MM.1S (cell line): Measurements from ENCODE around the gene SMU1.

ENCODE experiments used
- DNase-seq: peaks from one replicate; pipeline ENCODE4 v3.0.0-alpha.2; 2015
- H2AFZ ChIP-seq: fragments of 300-600 bp; sonication (generic); 2 replicates; pipeline ENCODE4 v1.6.0; 2016; ENCODE audit warnings: antibody characterized with exemption, low read length
- H3F3A ChIP-seq: fragments of 300-600 bp; sonication (generic); 2 replicates; pipeline ENCODE4 v1.6.1; 2016; ENCODE audit warnings: mild to moderate bottlenecking, antibody characterized with exemption, low read length, moderate library complexity, mixed read lengths; ENCODE audit not compliant: insufficient read depth
- H3K27ac ChIP-seq: fragments of 300-600 bp; sonication (generic); 2 replicates; pipeline ENCODE4 v1.5.1; 2016; ENCODE audit warnings: mild to moderate bottlenecking, low read length
- H3K27me3 ChIP-seq: fragments of 300-600 bp; sonication (generic); replicated peaks from 2 replicates; pipeline ENCODE4 v1.6.0; 2016; ENCODE audit warnings: low read length; ENCODE audit not compliant: insufficient read depth
- H3K36me3 ChIP-seq: fragments of 300-600 bp; sonication (generic); replicated peaks from 2 replicates; pipeline ENCODE4 v1.6.1; 2016; ENCODE audit warnings: mild to moderate bottlenecking, low read length, mixed read lengths; ENCODE audit not compliant: insufficient read depth
- H3K4me1 ChIP-seq: fragments of 300-600 bp; sonication (generic); 2 replicates; pipeline ENCODE4 v1.6.1; 2016; ENCODE audit warnings: low read length, mixed read lengths
- H3K4me2 ChIP-seq: fragments of 300-600 bp; sonication (generic); 2 replicates; pipeline ENCODE4 v1.6.0; 2016; ENCODE audit warnings: low read depth, low read length
- H3K4me3 ChIP-seq: fragments of 300-600 bp; sonication (generic); 2 replicates; pipeline ENCODE4 v1.5.1; 2016; ENCODE audit warnings: low read length, mixed read lengths
- H3K79me2 ChIP-seq: fragments of 300-600 bp; sonication (generic); 2 replicates; pipeline ENCODE4 v1.6.1; 2016; ENCODE audit warnings: mixed run types, low read length, mixed read lengths
- H3K9ac ChIP-seq: fragments of 300-600 bp; sonication (generic); 2 replicates; pipeline ENCODE4 v1.6.1; 2016; ENCODE audit warnings: low read length, mixed read lengths
- H3K9me2 ChIP-seq: fragments of 300-600 bp; sonication (generic); replicated peaks from 2 replicates; pipeline ENCODE4 v1.6.1; 2016; ENCODE audit warnings: mild to moderate bottlenecking, low read length, mixed read lengths; ENCODE audit not compliant: insufficient read depth
- H3K9me3 ChIP-seq: fragments of 300-600 bp; sonication (generic); replicated peaks from 2 replicates; pipeline ENCODE4 v1.6.1; 2016; ENCODE audit warnings: mild to moderate bottlenecking, low read length, mixed read lengths; ENCODE audit not compliant: insufficient read depth
- H4K20me1 ChIP-seq: fragments of 300-600 bp; sonication (generic); 2 replicates; pipeline ENCODE4 v1.6.1; 2016; ENCODE audit warnings: mild to moderate bottlenecking, low read length, moderate library complexity, mixed read lengths; ENCODE audit not compliant: insufficient read depth
- CTCF ChIP-seq: fragments of 300-600 bp; sonication (generic); IDR thresholded peaks from 2 replicates; pipeline ENCODE4 v1.5.1; 2016; ENCODE audit warnings: antibody characterized with exemption, low read length, mixed read lengths
- EZH2 ChIP-seq: fragments of 300-600 bp; sonication (generic); optimal IDR thresholded peaks from 2 replicates; pipeline ENCODE3; 2017; ENCODE audit warnings: low read depth, mild to moderate bottlenecking, antibody characterized with exemption, low read length, mixed read lengths
- EZH2phosphoT487 ChIP-seq: fragments of 300-600 bp; sonication (generic); IDR thresholded peaks from 2 replicates; pipeline ENCODE4 v1.6.1; 2018; ENCODE audit warnings: antibody characterized with exemption, low read length

SMU1 gene

DNA sequence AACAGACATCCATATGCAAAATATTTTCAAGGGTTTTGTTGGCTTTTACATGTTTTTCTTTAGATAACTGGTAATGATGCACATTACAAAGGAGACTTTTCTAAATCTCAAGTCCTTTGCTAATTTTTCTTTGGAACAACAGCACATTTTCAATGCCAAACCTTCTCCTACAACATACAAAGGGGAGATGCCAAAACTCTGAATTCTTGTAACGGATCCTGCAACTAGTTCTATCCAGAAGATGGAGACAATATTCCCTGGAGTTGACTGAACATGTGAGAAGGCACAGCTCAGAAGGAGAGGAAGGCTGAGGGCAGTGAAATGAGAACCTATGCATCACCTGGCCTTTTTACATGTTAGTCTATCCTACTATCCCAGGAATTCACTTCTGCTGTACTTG is 30.4 kb downstream of the SMU1 start:
- no peak for TF ChIP-seq EZH2
- no peak for TF ChIP-seq EZH2phosphoT487
- TF ChIP-seq CTCF: no peak

DNA sequence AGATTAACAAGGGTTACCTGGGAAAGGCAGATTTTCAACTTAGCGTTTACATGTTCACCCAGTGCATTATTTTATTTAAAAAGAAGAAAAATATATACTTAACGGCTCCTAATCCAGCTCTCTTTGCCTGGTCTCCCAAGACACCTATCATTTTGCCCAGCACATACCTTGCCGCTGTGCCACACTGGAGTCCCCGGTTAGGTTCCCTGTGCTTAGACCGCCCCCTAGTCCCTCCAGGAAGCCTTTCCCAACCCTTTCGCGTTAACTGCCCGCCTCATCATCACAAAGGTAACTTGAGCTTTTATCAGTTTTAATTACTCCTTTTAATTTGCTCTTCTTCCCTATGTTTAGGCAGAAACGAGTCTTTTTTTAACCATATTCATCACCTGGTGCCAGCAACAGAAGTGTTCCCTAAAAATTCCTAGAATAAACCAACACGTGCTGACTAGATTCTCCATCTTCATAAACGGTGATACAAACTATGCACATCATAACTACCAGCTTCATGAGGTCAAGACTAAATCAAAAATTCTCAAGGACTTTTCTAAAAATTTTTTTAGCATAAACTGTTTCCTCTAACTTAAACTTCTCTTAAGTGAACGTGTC is 31.7 kb downstream of the SMU1 start:
- peaks cover 34% of the 10 kb centered on the region for H3F3A ChIP-seq
- no peaks in the 10 kb centered on the region for H3K9me2 ChIP-seq
- no peaks in the 10 kb centered on the region for H3K27me3 ChIP-seq
- H3K4me2 ChIP-seq: peak overlapping the region; percentile 37; the same call in 1 of the 2 replicates
- H3K4me3 ChIP-seq: peak overlapping the region; percentile 45; the same call in 1 of the 2 replicates
- H3K9ac ChIP-seq: no peak overlapping the region
- no peaks in the 10 kb centered on the region; the same call in 1 of the 2 replicates for H3K36me3 ChIP-seq
- peak overlapping the region; percentile 9; the same call in 1 of the 2 replicates for H2AFZ ChIP-seq
- H3K4me1 ChIP-seq: no peaks in the 10 kb centered on the region
- H3K27ac ChIP-seq: no peak overlapping the region
- H4K20me1 ChIP-seq: no peaks in the 10 kb centered on the region
- H3K9me3 ChIP-seq: no peaks in the 10 kb centered on the region
- TF ChIP-seq EZH2 (no peak), EZH2phosphoT487 (no peak), CTCF (no peak)
- no peaks in the 10 kb centered on the region for H3K79me2 ChIP-seq
- no peak for DNase-seq

More for the DNA sequence above, 30.4 kb downstream of the SMU1 start:
- 0 out of 2 replicates have a peak, but pooled peaks cover 2% of the 10 kb centered on the region for H3K79me2 ChIP-seq
- H2AFZ ChIP-seq: no peak overlapping the region
- no peak overlapping the region for H3K27ac ChIP-seq
- H3K9ac ChIP-seq: no peak overlapping the region
- no peaks in the 10 kb centered on the region for H3K36me3 ChIP-seq
- H3K9me2 ChIP-seq: no peaks in the 10 kb centered on the region
- no peaks in the 10 kb centered on the region for H3K4me1 ChIP-seq
- H3F3A ChIP-seq: peaks cover 21% of the 10 kb centered on the region
- no peak overlapping the region for H3K4me3 ChIP-seq
- H3K9me3 ChIP-seq: no peaks in the 10 kb centered on the region
- no peak overlapping the region for H3K4me2 ChIP-seq
- DNase-seq: no peak
- H3K27me3 ChIP-seq: no peaks in the 10 kb centered on the region
- no peaks in the 10 kb centered on the region for H4K20me1 ChIP-seq

GRCh38 chr9:33044162-33044673 is 32.3 kb downstream of the SMU1 start:
- H3K9ac ChIP-seq: peak overlapping the region; percentile 36; the same call in 1 of the 2 replicates

More at GRCh38 chr9:33044162-33044673, 32.3 kb downstream of the SMU1 start:
- H3K9me3 ChIP-seq: no peaks in the 10 kb centered on the region
- no peak for TF ChIP-seq CTCF
- TF ChIP-seq EZH2phosphoT487: no peak
- TF ChIP-seq EZH2: no peak
- H3K4me3 ChIP-seq: peak overlapping the region; percentile 45
- H2AFZ ChIP-seq: peak overlapping the region; percentile 9; the same call in 1 of the 2 replicates
- H3K79me2 ChIP-seq: no peaks in the 10 kb centered on the region
- no peaks in the 10 kb centered on the region for H3K27me3 ChIP-seq
- no peaks in the 10 kb centered on the region for H4K20me1 ChIP-seq
- DNase-seq: no peak
- H3K4me1 ChIP-seq: no peaks in the 10 kb centered on the region
- H3F3A ChIP-seq: peaks cover 37% of the 10 kb centered on the region
- H3K9me2 ChIP-seq: no peaks in the 10 kb centered on the region
- H3K36me3 ChIP-seq: no peaks in the 10 kb centered on the region; the same call in 1 of the 2 replicates
- no peak overlapping the region for H3K27ac ChIP-seq
- peak overlapping the region; percentile 37; the same call in 1 of the 2 replicates for H3K4me2 ChIP-seq
